Liver (tissue), 3 donors: ENCODE data around the gene SORL1.

Experiments
- EGR1 ChIP-seq, 2 donors: IDR thresholded peaks; 2 replicates each; pipeline ENCODE4 v1.6.1; 2016 to 2018; ENCODE audit warnings: antibody characterized with exemption in 2 of 2, low read depth in 2 of 2
- FOXA1 ChIP-seq: IDR thresholded peaks from 2 replicates; pipeline ENCODE4 v1.6.1; 2016; ENCODE audit warnings: antibody characterized with exemption
- GABPA ChIP-seq, 2 donors: IDR thresholded peaks in 1 of 2; conservative IDR thresholded peaks in 1 of 2; 2 replicates each; pipeline ENCODE4 v1.6.1; 2016; ENCODE audit warnings: antibody characterized with exemption in 2 of 2, mild to moderate bottlenecking in 1 of 2, moderate library complexity in 1 of 2
- HNF4A ChIP-seq, 2 donors: conservative IDR thresholded peaks; 2 replicates each; pipeline ENCODE4 v1.6.1; 2016; ENCODE audit warnings: antibody characterized with exemption in 2 of 2, mild to moderate bottlenecking in 2 of 2
- JUND ChIP-seq, 2 donors: IDR thresholded peaks; 2 replicates each; pipeline ENCODE4 v1.6.1; 2016; ENCODE audit warnings: antibody characterized with exemption in 2 of 2
- RAD21 ChIP-seq, 2 donors: IDR thresholded peaks; 2 replicates each; pipeline ENCODE4 v1.6.1; 2016; ENCODE audit warnings: antibody characterized with exemption in 2 of 2, mild to moderate bottlenecking in 2 of 2
- RXRA ChIP-seq, 2 donors: IDR thresholded peaks; 2 replicates each; pipeline ENCODE4 v1.6.1; 2017 to 2018; ENCODE audit warnings: antibody characterized with exemption in 2 of 2, mild to moderate bottlenecking in 1 of 2
- TAF1 ChIP-seq: conservative IDR thresholded peaks from 2 replicates; pipeline ENCODE4 v1.6.1; 2016; ENCODE audit warnings: antibody characterized with exemption, mild to moderate bottlenecking
- YY1 ChIP-seq: IDR thresholded peaks from 2 replicates; pipeline ENCODE4 v1.6.1; 2016; ENCODE audit warnings: antibody characterized with exemption, mild to moderate bottlenecking
- TF ChIP-seq, protein P1 (sequence below): fragments of 150-350 bp; IDR thresholded peaks from 2 replicates; pipeline ENCODE4 v1.5.1; 2017; ENCODE audit warnings: improper control_type of control experiment, low read depth, low read length; ENCODE audit not compliant: missing input control
- TF ChIP-seq, protein P2 (sequence below): IDR thresholded peaks from 2 replicates; pipeline ENCODE4 v1.6.1; 2016; ENCODE audit warnings: antibody characterized with exemption
- TF ChIP-seq, protein P3 (sequence below): IDR thresholded peaks from 2 replicates; pipeline ENCODE4 v1.6.1; 2016; ENCODE audit warnings: antibody characterized with exemption, mild to moderate bottlenecking
- TF ChIP-seq, protein P4 (sequence below): IDR thresholded peaks from 2 replicates; pipeline ENCODE4 v1.6.1; 2016; ENCODE audit warnings: antibody characterized with exemption
- TF ChIP-seq, protein P5 (sequence below): IDR thresholded peaks from 2 replicates; pipeline ENCODE4 v1.6.1; 2016; ENCODE audit warnings: antibody characterized with exemption
- donor health status: healthy.
- donor health status: healthy.

DNA sequence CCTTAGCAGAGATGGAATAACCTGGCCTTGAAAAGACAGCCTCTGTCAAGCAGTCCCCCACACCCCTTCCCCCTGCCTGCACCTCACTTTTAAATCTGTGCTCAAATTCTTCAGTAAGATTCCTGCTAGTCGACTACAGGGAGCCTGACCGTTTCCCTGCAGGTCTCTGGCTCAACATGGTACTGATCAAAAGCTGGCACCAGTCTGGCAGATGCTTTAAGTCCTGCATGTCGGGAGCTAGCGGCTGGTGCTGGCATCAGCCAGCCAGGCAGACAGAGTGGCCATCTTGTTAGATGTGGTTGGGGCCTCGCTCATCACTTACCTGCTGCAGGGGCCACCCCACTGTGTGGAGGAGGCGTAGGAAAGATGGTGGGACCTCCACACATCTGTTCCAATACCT is 205.0 kb downstream of the SORL1 start:
- TF ChIP-seq, protein P1, sequence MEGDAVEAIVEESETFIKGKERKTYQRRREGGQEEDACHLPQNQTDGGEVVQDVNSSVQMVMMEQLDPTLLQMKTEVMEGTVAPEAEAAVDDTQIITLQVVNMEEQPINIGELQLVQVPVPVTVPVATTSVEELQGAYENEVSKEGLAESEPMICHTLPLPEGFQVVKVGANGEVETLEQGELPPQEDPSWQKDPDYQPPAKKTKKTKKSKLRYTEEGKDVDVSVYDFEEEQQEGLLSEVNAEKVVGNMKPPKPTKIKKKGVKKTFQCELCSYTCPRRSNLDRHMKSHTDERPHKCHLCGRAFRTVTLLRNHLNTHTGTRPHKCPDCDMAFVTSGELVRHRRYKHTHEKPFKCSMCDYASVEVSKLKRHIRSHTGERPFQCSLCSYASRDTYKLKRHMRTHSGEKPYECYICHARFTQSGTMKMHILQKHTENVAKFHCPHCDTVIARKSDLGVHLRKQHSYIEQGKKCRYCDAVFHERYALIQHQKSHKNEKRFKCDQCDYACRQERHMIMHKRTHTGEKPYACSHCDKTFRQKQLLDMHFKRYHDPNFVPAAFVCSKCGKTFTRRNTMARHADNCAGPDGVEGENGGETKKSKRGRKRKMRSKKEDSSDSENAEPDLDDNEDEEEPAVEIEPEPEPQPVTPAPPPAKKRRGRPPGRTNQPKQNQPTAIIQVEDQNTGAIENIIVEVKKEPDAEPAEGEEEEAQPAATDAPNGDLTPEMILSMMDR: no peak
- TF ChIP-seq GABPA (IDR thresholded peaks at IDR 0.05 in 1 of 2, conservative IDR thresholded peaks at IDR 0.05 in 1 of 2) (no peak), RAD21 (IDR thresholded peaks at IDR 0.05) (no peak), EGR1 (IDR thresholded peaks at IDR 0.05; ENCODE audit: low read depth in 2 of 2) (no peak), YY1 (no peak), JUND (IDR thresholded peaks at IDR 0.05) (no peak), TAF1 (no peak), RXRA (IDR thresholded peaks at IDR 0.05) (no peak), FOXA1 (no peak), HNF4A (conservative IDR thresholded peaks at IDR 0.05) (no peak)
- TF ChIP-seq, protein P2, sequence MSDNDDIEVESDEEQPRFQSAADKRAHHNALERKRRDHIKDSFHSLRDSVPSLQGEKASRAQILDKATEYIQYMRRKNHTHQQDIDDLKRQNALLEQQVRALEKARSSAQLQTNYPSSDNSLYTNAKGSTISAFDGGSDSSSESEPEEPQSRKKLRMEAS: no peak
- TF ChIP-seq, protein P3, sequence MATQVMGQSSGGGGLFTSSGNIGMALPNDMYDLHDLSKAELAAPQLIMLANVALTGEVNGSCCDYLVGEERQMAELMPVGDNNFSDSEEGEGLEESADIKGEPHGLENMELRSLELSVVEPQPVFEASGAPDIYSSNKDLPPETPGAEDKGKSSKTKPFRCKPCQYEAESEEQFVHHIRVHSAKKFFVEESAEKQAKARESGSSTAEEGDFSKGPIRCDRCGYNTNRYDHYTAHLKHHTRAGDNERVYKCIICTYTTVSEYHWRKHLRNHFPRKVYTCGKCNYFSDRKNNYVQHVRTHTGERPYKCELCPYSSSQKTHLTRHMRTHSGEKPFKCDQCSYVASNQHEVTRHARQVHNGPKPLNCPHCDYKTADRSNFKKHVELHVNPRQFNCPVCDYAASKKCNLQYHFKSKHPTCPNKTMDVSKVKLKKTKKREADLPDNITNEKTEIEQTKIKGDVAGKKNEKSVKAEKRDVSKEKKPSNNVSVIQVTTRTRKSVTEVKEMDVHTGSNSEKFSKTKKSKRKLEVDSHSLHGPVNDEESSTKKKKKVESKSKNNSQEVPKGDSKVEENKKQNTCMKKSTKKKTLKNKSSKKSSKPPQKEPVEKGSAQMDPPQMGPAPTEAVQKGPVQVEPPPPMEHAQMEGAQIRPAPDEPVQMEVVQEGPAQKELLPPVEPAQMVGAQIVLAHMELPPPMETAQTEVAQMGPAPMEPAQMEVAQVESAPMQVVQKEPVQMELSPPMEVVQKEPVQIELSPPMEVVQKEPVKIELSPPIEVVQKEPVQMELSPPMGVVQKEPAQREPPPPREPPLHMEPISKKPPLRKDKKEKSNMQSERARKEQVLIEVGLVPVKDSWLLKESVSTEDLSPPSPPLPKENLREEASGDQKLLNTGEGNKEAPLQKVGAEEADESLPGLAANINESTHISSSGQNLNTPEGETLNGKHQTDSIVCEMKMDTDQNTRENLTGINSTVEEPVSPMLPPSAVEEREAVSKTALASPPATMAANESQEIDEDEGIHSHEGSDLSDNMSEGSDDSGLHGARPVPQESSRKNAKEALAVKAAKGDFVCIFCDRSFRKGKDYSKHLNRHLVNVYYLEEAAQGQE: no peak
- TF ChIP-seq, protein P4, sequence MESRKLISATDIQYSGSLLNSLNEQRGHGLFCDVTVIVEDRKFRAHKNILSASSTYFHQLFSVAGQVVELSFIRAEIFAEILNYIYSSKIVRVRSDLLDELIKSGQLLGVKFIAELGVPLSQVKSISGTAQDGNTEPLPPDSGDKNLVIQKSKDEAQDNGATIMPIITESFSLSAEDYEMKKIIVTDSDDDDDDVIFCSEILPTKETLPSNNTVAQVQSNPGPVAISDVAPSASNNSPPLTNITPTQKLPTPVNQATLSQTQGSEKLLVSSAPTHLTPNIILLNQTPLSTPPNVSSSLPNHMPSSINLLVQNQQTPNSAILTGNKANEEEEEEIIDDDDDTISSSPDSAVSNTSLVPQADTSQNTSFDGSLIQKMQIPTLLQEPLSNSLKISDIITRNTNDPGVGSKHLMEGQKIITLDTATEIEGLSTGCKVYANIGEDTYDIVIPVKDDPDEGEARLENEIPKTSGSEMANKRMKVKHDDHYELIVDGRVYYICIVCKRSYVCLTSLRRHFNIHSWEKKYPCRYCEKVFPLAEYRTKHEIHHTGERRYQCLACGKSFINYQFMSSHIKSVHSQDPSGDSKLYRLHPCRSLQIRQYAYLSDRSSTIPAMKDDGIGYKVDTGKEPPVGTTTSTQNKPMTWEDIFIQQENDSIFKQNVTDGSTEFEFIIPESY: no peak
- TF ChIP-seq, protein P5, sequence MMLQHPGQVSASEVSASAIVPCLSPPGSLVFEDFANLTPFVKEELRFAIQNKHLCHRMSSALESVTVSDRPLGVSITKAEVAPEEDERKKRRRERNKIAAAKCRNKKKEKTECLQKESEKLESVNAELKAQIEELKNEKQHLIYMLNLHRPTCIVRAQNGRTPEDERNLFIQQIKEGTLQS: no peak
